ENCODE data around the gene SCN1A.

- no peak for TF ChIP-seq CTCF (IDR thresholded peaks at IDR 0.05; ENCODE audit: insufficient read depth, low read length)
- no peak for TF ChIP-seq POLR2AphosphoS5 (IDR thresholded peaks at IDR 0.05; ENCODE audit: low read depth)
- TF ChIP-seq, protein P1, sequence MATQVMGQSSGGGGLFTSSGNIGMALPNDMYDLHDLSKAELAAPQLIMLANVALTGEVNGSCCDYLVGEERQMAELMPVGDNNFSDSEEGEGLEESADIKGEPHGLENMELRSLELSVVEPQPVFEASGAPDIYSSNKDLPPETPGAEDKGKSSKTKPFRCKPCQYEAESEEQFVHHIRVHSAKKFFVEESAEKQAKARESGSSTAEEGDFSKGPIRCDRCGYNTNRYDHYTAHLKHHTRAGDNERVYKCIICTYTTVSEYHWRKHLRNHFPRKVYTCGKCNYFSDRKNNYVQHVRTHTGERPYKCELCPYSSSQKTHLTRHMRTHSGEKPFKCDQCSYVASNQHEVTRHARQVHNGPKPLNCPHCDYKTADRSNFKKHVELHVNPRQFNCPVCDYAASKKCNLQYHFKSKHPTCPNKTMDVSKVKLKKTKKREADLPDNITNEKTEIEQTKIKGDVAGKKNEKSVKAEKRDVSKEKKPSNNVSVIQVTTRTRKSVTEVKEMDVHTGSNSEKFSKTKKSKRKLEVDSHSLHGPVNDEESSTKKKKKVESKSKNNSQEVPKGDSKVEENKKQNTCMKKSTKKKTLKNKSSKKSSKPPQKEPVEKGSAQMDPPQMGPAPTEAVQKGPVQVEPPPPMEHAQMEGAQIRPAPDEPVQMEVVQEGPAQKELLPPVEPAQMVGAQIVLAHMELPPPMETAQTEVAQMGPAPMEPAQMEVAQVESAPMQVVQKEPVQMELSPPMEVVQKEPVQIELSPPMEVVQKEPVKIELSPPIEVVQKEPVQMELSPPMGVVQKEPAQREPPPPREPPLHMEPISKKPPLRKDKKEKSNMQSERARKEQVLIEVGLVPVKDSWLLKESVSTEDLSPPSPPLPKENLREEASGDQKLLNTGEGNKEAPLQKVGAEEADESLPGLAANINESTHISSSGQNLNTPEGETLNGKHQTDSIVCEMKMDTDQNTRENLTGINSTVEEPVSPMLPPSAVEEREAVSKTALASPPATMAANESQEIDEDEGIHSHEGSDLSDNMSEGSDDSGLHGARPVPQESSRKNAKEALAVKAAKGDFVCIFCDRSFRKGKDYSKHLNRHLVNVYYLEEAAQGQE (IDR thresholded peaks at IDR 0.05; ENCODE audit: insufficient replicate concordance, low read depth), result no peak
- TF ChIP-seq GABPA (IDR thresholded peaks at IDR 0.05; ENCODE audit: low read depth), result no peak
Measured at GRCh38 chr2:166152064-166152463, 24.2 kb upstream of the SCN1A start.

Data from HL-60 (cell line).